GM21723 (cell line): ENCODE data around the gene ZFYVE27.

Experiments
- ATAC-seq: cut with Tn5 transposase; IDR thresholded peaks from one replicate; pipeline ENCODE4 v1.9.1; 2021; ENCODE audit warnings: mild to moderate bottlenecking, moderate library complexity; ENCODE audit not compliant: unreplicated experiment

Gene ZFYVE27

GRCh38 chr10:97743169-97743943 lies 6.4 kb downstream of the ZFYVE27 start:
- no peak for ATAC-seq

- no peak for ATAC-seq
Measured at GRCh38 chr10:97744405-97745035, 7.6 kb downstream of the ZFYVE27 start.

GRCh38 chr10:97747573-97747972 lies 10.6 kb downstream of the ZFYVE27 start:
- ATAC-seq: no peak

- ATAC-seq: no peak
Measured at GRCh38 chr10:97748116-97748515, 11.2 kb downstream of the ZFYVE27 start.

- ATAC-seq: no peak
Measured at GRCh38 chr10:97752956-97753355, 16.0 kb downstream of the ZFYVE27 start.

GRCh38 chr10:97754726-97755125 lies 17.8 kb downstream of the ZFYVE27 start:
- ATAC-seq: no peak

GRCh38 chr10:97755718-97756117 lies 18.8 kb downstream of the ZFYVE27 start:
- ATAC-seq: no peak

- ATAC-seq: no peak
Measured at GRCh38 chr10:97757471-97757870, 20.5 kb downstream of the ZFYVE27 start.

GRCh38 chr10:97759158-97759887 lies 22.4 kb downstream of the ZFYVE27 start:
- no peak for ATAC-seq

- ATAC-seq: no peak
Measured at GRCh38 chr10:97759946-97760345, 23.0 kb downstream of the ZFYVE27 start.

GRCh38 chr10:97760461-97761257 lies 23.7 kb downstream of the ZFYVE27 start:
- ATAC-seq: no peak

- ATAC-seq: no peak
Measured at GRCh38 chr10:97761331-97761865, 24.5 kb downstream of the ZFYVE27 start.

- no peak for ATAC-seq
Measured at GRCh38 chr10:97762056-97762455, 25.1 kb downstream of the ZFYVE27 start.

GRCh38 chr10:97762816-97763215 lies 25.9 kb downstream of the ZFYVE27 start:
- ATAC-seq: no peak

- ATAC-seq: no peak
Measured at GRCh38 chr10:97763411-97763810, 26.5 kb downstream of the ZFYVE27 start.

GRCh38 chr10:97763947-97764346 lies 27.0 kb downstream of the ZFYVE27 start:
- no peak for ATAC-seq

- no peak for ATAC-seq
Measured at GRCh38 chr10:97764519-97764931, 27.6 kb downstream of the ZFYVE27 start.

GRCh38 chr10:97765201-97765600 lies 28.3 kb downstream of the ZFYVE27 start:
- ATAC-seq: no peak

GRCh38 chr10:97766106-97766810 lies 29.3 kb downstream of the ZFYVE27 start:
- ATAC-seq: no peak
